ENCODE measurements around the gene PEF1.
A peak's percentile ranks its signal among the peaks of the same experiment; 100 is the strongest.

DNA sequence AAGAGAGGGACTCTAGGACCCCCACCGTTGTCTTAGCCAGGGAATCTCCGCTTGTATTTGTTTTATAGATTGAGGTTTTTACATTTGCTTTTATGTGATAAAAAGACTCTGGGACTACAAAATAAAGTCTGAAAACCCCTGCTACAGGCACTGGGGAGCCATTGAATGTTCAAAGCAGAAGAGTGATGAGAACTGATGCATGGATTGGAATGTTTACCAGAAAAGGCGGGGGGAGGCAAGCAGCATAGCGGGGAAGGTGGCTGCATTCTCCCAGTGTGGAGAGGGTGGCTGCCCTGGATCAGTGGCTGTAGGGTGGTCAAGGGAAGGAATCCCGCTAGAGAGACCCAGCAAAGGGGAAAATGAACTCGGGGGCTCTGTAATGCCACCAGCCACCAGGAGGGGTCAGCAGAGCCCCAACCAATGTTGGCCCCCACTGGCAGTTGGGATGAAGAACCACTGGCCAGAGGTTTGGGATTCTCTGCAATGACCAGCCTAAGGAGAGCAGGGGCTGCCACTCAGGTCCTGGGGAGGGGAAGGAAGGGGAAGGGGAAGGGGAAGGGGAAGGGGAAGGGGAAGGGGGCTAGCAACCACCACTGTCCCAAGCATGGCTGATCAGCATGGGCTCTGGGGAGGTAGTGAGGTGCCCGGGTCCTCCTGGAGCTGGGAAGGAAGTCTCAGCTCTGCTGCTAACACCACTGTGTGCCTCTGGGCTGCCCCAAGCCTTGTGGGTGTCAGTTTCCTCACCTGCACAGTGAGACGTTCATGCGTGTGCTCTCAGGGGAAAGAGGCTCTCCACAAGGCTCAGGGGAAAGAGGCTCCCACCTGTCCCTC is 19.2 kb upstream of the PEF1 start:
- TF ChIP-seq CTCF (IDR thresholded peaks at IDR 0.05) (peak; percentile 76 to 93 (median 92)), POLR2A (IDR thresholded peaks at IDR 0.05) (no peak)

Measured in thyroid gland (tissue), 4 donors.